GM19455 (cell line): ENCODE data around the gene POU2F1.
"Not testable (repeated sequence)": the region's sequence is repeated elsewhere in the genome, so short reads cannot be mapped to it uniquely, and the experiment has no call there.

ENCODE experiments used
- ATAC-seq: cut with Tn5 transposase; IDR thresholded peaks from one replicate; pipeline ENCODE4 v1.9.1; 2021; ENCODE audit not compliant: unreplicated experiment

POU2F1 gene

DNA sequence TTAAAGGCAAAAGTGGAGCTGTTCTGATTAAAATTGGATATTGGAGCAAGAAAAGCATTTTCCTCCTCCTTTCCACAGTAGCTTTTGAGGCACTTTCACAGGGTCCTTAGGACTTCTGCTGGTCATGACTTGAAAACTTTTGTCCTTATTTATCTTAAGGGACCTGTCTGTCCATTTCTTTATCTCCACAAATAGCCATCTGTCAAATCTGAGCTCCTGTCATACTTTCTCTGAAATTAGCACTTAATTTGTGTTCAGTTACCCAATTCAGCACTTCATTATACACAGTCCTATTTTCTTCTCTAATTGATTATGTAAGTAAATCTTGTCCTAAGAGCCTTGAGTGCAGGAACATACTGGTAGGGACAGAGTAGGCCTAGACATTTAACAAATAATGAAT is 9.8 kb downstream of the POU2F1 start:
- no peak for ATAC-seq

GRCh38 chr1:167231873-167232450 is 11.3 kb downstream of the POU2F1 start:
- no peak for ATAC-seq

DNA sequence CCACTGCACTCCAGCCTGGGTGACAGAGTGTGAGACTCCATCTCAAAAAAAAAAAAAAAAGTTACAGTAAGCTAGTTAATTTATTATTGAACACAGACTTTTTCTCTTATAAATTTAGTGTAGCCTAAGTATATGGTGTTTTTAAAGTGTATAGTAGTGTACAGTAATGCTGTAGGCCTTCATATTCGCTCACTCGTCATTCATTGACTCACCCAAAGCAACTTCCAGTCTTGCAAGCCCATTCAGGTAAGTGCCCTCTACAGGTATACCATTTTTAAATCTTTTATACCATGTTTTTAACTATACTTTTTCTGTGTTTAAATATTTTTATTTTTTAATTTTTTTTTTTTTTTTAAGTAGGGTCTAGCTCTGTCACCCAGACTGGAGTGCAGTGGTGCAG is 12.1 kb downstream of the POU2F1 start:
- no peak for ATAC-seq

- no peak for ATAC-seq
These were observed 12.7 kb downstream of the POU2F1 start for GRCh38 chr1:167233373-167233772.

DNA sequence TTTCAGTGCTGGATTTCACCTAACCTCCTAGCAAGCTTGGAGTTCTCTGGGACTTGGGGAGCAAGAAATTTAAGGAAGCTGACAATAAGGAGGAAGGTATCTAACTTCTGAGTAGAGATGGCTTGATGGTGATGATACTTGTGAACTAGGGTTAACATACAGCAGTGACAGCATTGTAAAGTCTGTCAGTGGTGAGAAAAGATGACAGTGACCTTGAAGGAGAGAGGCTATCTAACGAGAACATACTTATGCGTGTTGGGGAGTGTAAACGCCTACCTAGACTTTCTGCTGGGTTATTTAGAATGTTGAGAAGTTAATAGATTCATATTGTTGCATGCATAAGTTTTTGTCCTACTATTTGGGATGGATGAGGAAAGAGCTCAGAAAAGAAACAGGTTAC is 16.3 kb downstream of the POU2F1 start:
- no peak for ATAC-seq

DNA sequence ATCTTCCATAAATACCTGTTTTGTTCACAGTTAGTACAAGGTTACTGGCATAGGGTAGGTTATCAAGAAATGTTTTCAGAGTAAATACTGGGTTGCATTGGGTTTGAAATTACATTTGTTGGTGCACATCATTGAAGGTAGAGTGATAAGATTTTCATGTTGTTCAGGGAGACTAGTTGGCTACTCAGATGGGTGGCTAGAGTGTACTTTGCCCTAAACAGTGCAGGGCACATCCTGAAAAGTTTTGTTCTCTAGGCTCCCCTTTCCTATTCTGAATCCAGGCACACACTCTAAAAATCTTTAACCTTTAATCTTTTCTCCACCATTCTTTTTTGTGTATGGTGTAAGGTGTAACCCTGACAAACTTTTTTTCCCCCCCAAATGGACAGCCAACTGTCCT is 18.0 kb downstream of the POU2F1 start:
- ATAC-seq, result no peak

DNA sequence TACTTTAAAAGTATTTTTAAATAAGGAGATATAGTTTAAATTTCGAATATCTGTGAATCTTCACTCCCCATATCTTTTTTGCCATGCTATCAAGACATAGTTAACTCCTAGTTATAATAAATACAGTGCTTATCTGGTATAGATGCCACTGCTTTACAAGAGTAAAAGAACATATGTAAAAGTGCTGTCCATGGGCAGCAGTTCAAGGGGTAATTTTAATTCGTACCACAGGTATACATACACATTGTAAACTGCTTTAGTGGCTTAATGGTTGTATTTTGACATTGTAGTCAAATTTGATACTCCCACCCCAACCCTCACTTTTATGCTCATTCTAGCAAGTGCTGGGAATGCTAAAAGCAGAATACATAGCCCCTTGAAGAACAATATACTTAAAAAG is 18.6 kb downstream of the POU2F1 start:
- no peak for ATAC-seq

DNA sequence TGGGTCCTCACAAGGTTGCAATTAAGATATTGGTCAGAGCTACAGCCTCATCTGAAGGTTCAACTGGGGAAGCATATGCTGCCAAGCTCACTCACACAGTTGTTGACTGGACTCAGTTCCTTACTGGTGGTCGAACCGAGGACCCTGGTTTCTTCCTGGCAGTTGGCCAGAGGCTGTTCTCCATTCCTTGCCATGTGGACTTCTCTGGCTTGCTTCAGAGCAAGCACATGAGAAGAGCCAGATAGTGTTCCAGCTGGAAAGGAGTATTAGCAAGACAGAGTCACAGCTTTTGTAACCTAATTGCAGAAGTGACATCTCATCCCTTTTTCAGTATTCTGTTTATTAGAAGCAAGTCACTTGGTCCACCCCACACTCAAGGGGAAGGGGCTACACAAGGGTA is 23.6 kb downstream of the POU2F1 start:
- no peak for ATAC-seq

DNA sequence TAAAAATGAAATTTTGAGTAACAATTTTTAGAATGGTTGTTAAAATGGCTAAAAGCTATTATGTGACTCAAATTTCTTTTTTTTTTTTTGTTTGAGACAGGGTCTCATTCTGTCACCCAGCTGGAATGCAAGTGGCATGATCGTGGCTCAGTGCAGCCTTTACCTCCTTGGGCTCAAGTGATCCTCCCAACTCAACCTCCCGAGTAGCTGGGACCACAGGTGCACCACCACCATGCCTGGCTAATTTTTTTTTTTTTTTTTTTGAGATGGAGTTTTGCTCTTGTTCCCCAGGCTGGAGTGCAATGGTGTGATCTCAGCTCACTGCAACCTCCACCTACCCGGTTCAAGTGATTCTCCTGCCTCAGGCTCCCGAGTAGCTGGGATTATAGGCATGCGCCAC is 24.5 kb downstream of the POU2F1 start:
- not testable (repeated sequence) for ATAC-seq

DNA sequence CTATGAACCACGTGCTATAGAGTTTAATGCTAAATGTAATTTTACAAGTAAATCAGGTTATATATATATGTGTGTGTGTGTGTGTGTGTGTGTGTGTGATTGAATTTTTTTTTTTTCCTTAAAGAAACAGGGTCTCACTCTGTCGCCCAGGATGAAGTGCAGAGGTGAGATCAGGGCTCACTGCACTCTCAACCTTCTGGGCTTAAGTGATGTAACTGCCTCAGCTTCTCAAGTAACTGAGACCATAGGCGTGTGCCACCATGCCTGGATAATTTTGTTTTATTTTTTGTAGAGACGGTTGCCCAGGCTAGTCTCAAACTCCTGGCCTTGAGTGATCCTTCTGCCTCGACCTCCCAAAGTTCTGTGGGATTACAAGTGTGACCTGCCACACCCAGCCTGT is 26.3 kb downstream of the POU2F1 start:
- ATAC-seq, result no peak

GRCh38 chr1:167247754-167248153 is 27.1 kb downstream of the POU2F1 start:
- ATAC-seq, result no peak

- ATAC-seq, result no peak
These were observed 28.3 kb downstream of the POU2F1 start for GRCh38 chr1:167248707-167249642.

GRCh38 chr1:167249702-167250101 is 29.0 kb downstream of the POU2F1 start:
- ATAC-seq, result no peak

DNA sequence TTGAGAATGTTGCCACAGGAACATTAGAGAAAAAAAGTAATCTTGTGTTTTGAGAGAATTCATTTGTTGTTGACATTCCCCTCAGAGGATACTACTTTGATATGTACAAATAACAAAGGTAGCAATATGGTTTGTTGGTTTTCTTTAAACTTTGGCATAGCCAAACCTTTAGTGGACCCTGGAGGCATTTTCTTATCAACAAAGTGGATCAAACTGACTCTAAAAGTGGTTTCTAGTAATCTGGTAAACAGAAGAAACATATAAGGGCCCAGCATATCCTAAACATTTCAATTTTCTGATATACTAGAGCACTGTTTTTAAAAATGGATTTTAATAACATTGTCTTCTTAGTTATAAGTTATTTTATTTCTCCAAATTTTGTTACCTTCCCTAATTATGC is 29.8 kb downstream of the POU2F1 start:
- ATAC-seq, result no peak

DNA sequence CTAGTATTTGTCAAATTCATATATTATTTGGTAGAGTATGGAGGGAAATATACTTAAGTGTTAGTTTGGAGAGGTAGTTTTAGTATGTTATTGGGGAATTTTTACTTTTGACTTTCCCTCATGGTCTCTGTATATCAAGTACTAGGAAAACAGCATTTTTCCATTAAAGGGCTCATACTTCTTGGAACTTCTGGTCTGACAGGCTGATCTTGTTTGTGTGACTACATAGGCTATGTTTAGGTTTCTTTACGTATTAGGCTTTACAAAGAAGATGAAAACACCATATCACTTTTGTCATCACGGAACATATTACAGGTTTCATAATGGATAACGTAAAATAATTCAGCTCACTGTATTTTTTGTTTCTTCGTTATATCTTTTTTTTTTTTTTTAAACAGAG is 30.8 kb downstream of the POU2F1 start:
- ATAC-seq, result no peak

GRCh38 chr1:167252986-167253385 is 32.3 kb downstream of the POU2F1 start:
- no peak for ATAC-seq

DNA sequence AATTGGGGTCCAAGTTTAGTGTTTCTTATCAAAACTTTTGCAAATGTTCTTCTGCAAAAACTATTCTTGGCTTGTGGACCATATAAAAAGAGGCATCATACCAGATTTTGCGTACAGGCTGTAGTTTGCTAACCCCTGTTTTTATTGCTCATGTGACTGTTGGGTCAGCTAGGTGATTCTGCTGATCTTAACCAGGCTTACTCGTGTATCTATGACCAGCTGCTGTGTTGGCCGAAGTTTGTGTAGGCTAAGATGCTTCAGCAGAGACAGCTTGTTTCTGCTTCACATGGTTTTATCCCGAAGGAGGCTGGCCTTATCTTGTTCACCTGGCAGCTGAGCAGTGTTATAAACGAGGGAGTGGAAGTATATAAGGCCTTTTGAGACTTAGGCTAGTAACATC is 38.2 kb downstream of the POU2F1 start:
- ATAC-seq, result no peak

- no peak for ATAC-seq
These were observed 42.1 kb downstream of the POU2F1 start for GRCh38 chr1:167262836-167263235.

- ATAC-seq, result no peak
These were observed 42.7 kb downstream of the POU2F1 start for GRCh38 chr1:167263344-167263743.

- ATAC-seq, result no peak
These were observed 43.3 kb downstream of the POU2F1 start for GRCh38 chr1:167263819-167264464.

DNA sequence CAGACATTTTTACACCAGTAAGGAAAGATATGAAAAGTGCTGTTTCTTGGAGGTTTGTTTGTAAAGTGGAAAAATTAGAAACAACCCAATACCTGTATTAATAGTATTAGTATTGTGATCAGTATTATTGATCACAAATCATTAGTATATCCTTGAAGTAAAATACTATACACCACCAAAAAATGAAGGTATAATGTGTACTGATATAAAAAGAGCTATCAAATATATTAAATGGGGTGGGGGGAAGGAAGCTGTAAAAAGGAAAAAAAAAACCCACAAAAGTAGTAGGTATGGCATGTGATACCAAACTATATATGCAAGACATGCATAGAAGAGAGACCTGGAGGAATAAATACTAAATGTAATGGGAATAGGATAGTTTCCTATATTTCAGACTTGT is 46.3 kb downstream of the POU2F1 start:
- no peak for ATAC-seq

GRCh38 chr1:167268347-167268787 is 47.7 kb downstream of the POU2F1 start:
- no peak for ATAC-seq
